HepG2 (cell line): ENCODE measurements around the gene COL13A1. TPM values are rescaled to one million over a fixed set of nuclear protein-coding genes. Genes with fewer than 3 reads are reported as not detected.

Experiments
- ATAC-seq: fragments of 200-7000 bp; cut with Tn5 transposase; 3 replicates; pipeline ENCODE4 v1.9.1; 2020; ENCODE audit warnings: mild to moderate bottlenecking, moderate library complexity
- BruUV-seq: library from RNA; stranded (reverse); fragments of 400-500 nt; replicated peaks from 2 replicates; lab custom pipeline; 2021; lab: Mats Ljungman, UMichigan
- CTCF ChIA-PET: fragments of 300-600 bp; formaldehyde crosslinking; extraction: SDS; loops from one replicate; lab custom pipeline; 2021; ENCODE audit warnings: low total read pairs, inconsistent platforms, low intra/inter-chr PET ratio; lab: Yijun Ruan, JAX
- POLR2A ChIA-PET: fragments of 350-600 bp; sonication (Branson Sonifier 250); formaldehyde crosslinking; loops from one replicate; lab custom pipeline; 2020; ENCODE audit warnings: antibody characterized with exemption, inconsistent platforms; lab: Yijun Ruan, JAX
- DNase-seq: peaks from one replicate; pipeline ENCODE4 v3.0.0-alpha.2; 2015; ENCODE audit warnings: low spot score
- FAIRE-seq: peaks from 3 replicates; lab custom pipeline; 2011; peaks lifted over from hg19 to GRCh38; lab: Jason Lieb, UNC
- H2AFZ ChIP-seq: one replicate; pipeline ENCODE4 v1.6.1; 2011; ENCODE audit warnings: low read length, inconsistent platforms
- H3K27ac ChIP-seq: fragments of 300-600 bp; 3 replicates; pipeline ENCODE4 v1.8.0; 2011; ENCODE audit warnings: mixed run types, mild to moderate bottlenecking, mixed read lengths, low read length, inconsistent platforms; ENCODE audit not compliant: insufficient read depth; ENCODE audit errors: extremely low read length
- H3K27me3 ChIP-seq, 2 experiments: fragments of 200-600 bp in 1 of 2; 2 replicates in 1 of 2; 3 replicates in 1 of 2; pipeline versions ENCODE4 v1.6.0 to v1.8.0; 2011; ENCODE audit warnings: low read length in 2 of 2, mild to moderate bottlenecking in 2 of 2, moderate library complexity in 2 of 2, inconsistent platforms in 1 of 2; ENCODE audit not compliant: insufficient read depth in 2 of 2, control insufficient read depth in 1 of 2
- H3K36me3 ChIP-seq, 2 experiments: fragments of 200-600 bp in 1 of 2; replicated peaks in 1 of 2; 2 replicates in 1 of 2; 3 replicates in 1 of 2; pipeline versions ENCODE4 v1.5.1 to v1.8.0; 2011; ENCODE audit warnings: low read length in 2 of 2, inconsistent platforms in 1 of 2; ENCODE audit not compliant: insufficient read depth in 2 of 2, control insufficient read depth in 1 of 2
- H3K4me1 ChIP-seq: 2 replicates; pipeline ENCODE4 v1.5.1; 2012; ENCODE audit warnings: low read length, inconsistent platforms; ENCODE audit not compliant: insufficient read depth
- H3K4me2 ChIP-seq: 2 replicates; pipeline ENCODE4 v1.6.0; 2011; ENCODE audit warnings: low read depth, low read length, inconsistent platforms
- H3K4me3 ChIP-seq, 3 experiments: fragments of 200-600 bp in 1 of 3; sonication (generic), shearing (Covaris generic) in 1 of 3; replicated peaks in 1 of 3; 2 replicates each; pipeline ENCODE4 v1.5.1; 2011 to 2016; ENCODE audit warnings: low read length in 3 of 3, inconsistent platforms in 2 of 3, low read depth in 2 of 3, mild to moderate bottlenecking in 2 of 3, control low read depth in 1 of 3, mixed read lengths in 1 of 3; ENCODE audit not compliant: insufficient read depth in 1 of 3
- H3K79me2 ChIP-seq: one replicate; pipeline ENCODE4 v1.6.1; 2011; ENCODE audit warnings: low read length, inconsistent platforms; ENCODE audit not compliant: insufficient read depth
- H3K9ac ChIP-seq: 2 replicates; pipeline ENCODE4 v1.6.0; 2011; ENCODE audit warnings: mild to moderate bottlenecking, low read depth, low read length, inconsistent platforms; ENCODE audit not compliant: insufficient read depth
- H3K9me3 ChIP-seq: 2 replicates; pipeline ENCODE4 v1.5.1; 2012; ENCODE audit warnings: mild to moderate bottlenecking, low read length
- H4K20me1 ChIP-seq: 2 replicates; pipeline ENCODE4 v1.6.0; 2011; ENCODE audit warnings: inconsistent platforms, mild to moderate bottlenecking, low read length, moderate library complexity; ENCODE audit not compliant: insufficient read depth
- CENPBD1 ChIP-seq: sonication (generic); formaldehyde crosslinking; IDR thresholded peaks from 2 replicates; pipeline ENCODE4 v1.8.0; 2022; ENCODE audit warnings: missing genetic modification reagents, low read depth, mild to moderate bottlenecking, borderline replicate concordance
- ELK4 ChIP-seq: sonication (generic); formaldehyde crosslinking; IDR thresholded peaks from 2 replicates; pipeline ENCODE4 v1.9.0; 2021; ENCODE audit warnings: missing genetic modification reagents, borderline replicate concordance
- GLMP ChIP-seq: sonication (generic); formaldehyde crosslinking; IDR thresholded peaks from 2 replicates; pipeline ENCODE4 v1.9.0; 2021; ENCODE audit warnings: missing genetic modification reagents, mild to moderate bottlenecking, borderline replicate concordance
- IRF9 ChIP-seq: sonication (generic); formaldehyde crosslinking; IDR thresholded peaks from 2 replicates; pipeline ENCODE4 v1.8.0; 2022; ENCODE audit warnings: missing genetic modification reagents, mild to moderate bottlenecking, borderline replicate concordance
- MNT ChIP-seq: fragments of 450-650 bp; IDR thresholded peaks from 2 replicates; pipeline ENCODE4 v1.6.1; 2016
- TAF1 ChIP-seq: sonication (generic); formaldehyde crosslinking; IDR thresholded peaks from 2 replicates; pipeline ENCODE4 v1.4.0; 2020; ENCODE audit warnings: missing genetic modification reagents
- TIGD3 ChIP-seq: sonication (generic); formaldehyde crosslinking; IDR thresholded peaks from 2 replicates; pipeline ENCODE4 v1.5.1; 2020; ENCODE audit warnings: mild to moderate bottlenecking, missing genetic modification reagents, borderline replicate concordance
- ZBTB3 ChIP-seq: sonication (generic); formaldehyde crosslinking; IDR thresholded peaks from 2 replicates; pipeline ENCODE4 v1.4.0; 2020; ENCODE audit warnings: low read depth, mild to moderate bottlenecking, moderate library complexity, missing genetic modification reagents, borderline replicate concordance
- ZFY ChIP-seq: sonication (generic); formaldehyde crosslinking; IDR thresholded peaks from 2 replicates; pipeline ENCODE4 v1.4.0; 2020; ENCODE audit warnings: missing genetic modification reagents
- WGBS: methylation state at CpG from one replicate; pipeline ENCODE4 v1.1.6; 2017; ENCODE audit warnings: low lambda C conversion rate; 5-methylcytosine and 5-hydroxymethylcytosine counted together
- in situ Hi-C: cut with HindIII; loops from 2 replicates; pipeline ENCODE4 v1.10.0; 2017; ENCODE audit warnings: low pct_unique_long_range_greater_than_20kb; ENCODE audit not compliant: extremely low pct_ligation_motif_present
- intact Hi-C: fragments of 100-400 bp; cut with micrococcal nuclease; formaldehyde crosslinking; loops from one replicate; pipeline ENCODE4 v1.10.0; 2022; ENCODE audit not compliant: unreplicated experiment
- polyA plus RNA-seq, 8 experiments: library from polyadenylated mRNA; depleted of rRNA in 3 of 8; stranded (reverse) in 7 of 8; unstranded in 1 of 8; fragments of >200 nt; fragmentation: Illumina TruSeq in 4 of 8; extraction: Trizol in 4 of 8; gene quantifications; 2 replicates each; pipeline versions ENCODE4 v1.2.1 to v1.2.3, GENCODE V29; 2011 to 2016; ENCODE audit warnings: low read depth in 4 of 8, missing spikeins in 1 of 8, mixed read lengths in 1 of 8; ENCODE audit not compliant: insufficient read depth in 1 of 8
- total RNA-seq, 5 experiments: library from RNA; depleted of rRNA; stranded (reverse); fragments of >200 nt; fragmentation: Illumina TruSeq; extraction: Trizol; gene quantifications; 2 replicates each; pipeline ENCODE4 v1.2.3, GENCODE V29; 2016; ENCODE audit warnings: low read depth in 1 of 5

COL13A1 gene
- total and polyA plus RNA-seq, 2 of the 13 experiments (the other 11 are each of a cell fraction or from before 2014, with no cell fraction given) = 0.07 TPM; not detected in 1

GRCh38 chr10:69952069-69952800 lies 150.5 kb downstream of the COL13A1 start:
- in situ Hi-C loops = no loop called here
- no peak for FAIRE-seq
- no peaks in the 10 kb centered on the region for H3K79me2 ChIP-seq
- TF ChIP-seq ZFY (CRISPR knock-in tag) (no peak), TIGD3 (CRISPR knock-in tag) (no peak), MNT (peak; percentile 83)
- TF ChIP-seq, all 625 proteins: peak for 1
- CTCF ChIA-PET = no interaction called here
- DNase-seq = no peak
- no peak overlapping the region for H2AFZ ChIP-seq
- 16% methylated on average over 6 of the region's 6 CpGs for WGBS
- no peak overlapping the region for H3K4me3 ChIP-seq
- H3K9me3 ChIP-seq = no peaks in the 10 kb centered on the region
- H3K9ac ChIP-seq = no peak overlapping the region
- ATAC-seq = no peak
- no peaks in the 10 kb centered on the region for H3K36me3 ChIP-seq
- no peak overlapping the region for H3K27ac ChIP-seq
- peaks cover 7 to 45% of the 10 kb centered on the region in 2 experiments; a peak in 4 of 5 replicates for H3K27me3 ChIP-seq
- no peaks in the 10 kb centered on the region for H3K4me1 ChIP-seq
- no TSS peak for BruUV-seq
- intact Hi-C loops = no loop called here
- no peak overlapping the region for H3K4me2 ChIP-seq
- POLR2A ChIA-PET = no interaction called here
- H4K20me1 ChIP-seq = no peaks in the 10 kb centered on the region

GRCh38 chr10:69952821-69953221 lies 151.1 kb downstream of the COL13A1 start:
- DNase-seq = no peak
- no peak overlapping the region for H3K4me3 ChIP-seq
- H3K27me3 ChIP-seq = peaks cover 7 to 45% of the 10 kb centered on the region in 2 experiments; a peak in 4 of 5 replicates
- ChIA-PET POLR2A (no interaction called here), CTCF (no interaction called here)
- no TSS peak for BruUV-seq
- FAIRE-seq = no peak
- no peak overlapping the region for H2AFZ ChIP-seq
- WGBS = 8% methylated on average over 5 of the region's 5 CpGs
- H3K36me3 ChIP-seq = no peaks in the 10 kb centered on the region
- no peak for ATAC-seq
- H3K4me1 ChIP-seq = no peaks in the 10 kb centered on the region
- no peak overlapping the region for H3K9ac ChIP-seq
- no peak overlapping the region for H3K27ac ChIP-seq
- H3K9me3 ChIP-seq = no peaks in the 10 kb centered on the region
- intact Hi-C loops = no loop called here
- in situ Hi-C loops = no loop called here
- H4K20me1 ChIP-seq = no peaks in the 10 kb centered on the region
- no peaks in the 10 kb centered on the region for H3K79me2 ChIP-seq
- no peak overlapping the region for H3K4me2 ChIP-seq
- no peak for TF ChIP-seq TAF1 (CRISPR knock-in tag)
- no peak for TF ChIP-seq CENPBD1 (CRISPR knock-in tag)
- TF ChIP-seq GLMP (CRISPR knock-in tag) = no peak
- TF ChIP-seq IRF9 (CRISPR knock-in tag) = no peak
- TF ChIP-seq ELK4 = no peak
- no peak for TF ChIP-seq ZBTB3
